ENCODE results near the gene MORN2. TPM values are rescaled to one million over a fixed set of nuclear protein-coding genes. Genes with fewer than 3 reads are reported as not detected.

Gene MORN2
- total and polyA plus RNA-seq, 2 experiments from 2014 or later, result 38.5 to 57.6 TPM

DNA sequence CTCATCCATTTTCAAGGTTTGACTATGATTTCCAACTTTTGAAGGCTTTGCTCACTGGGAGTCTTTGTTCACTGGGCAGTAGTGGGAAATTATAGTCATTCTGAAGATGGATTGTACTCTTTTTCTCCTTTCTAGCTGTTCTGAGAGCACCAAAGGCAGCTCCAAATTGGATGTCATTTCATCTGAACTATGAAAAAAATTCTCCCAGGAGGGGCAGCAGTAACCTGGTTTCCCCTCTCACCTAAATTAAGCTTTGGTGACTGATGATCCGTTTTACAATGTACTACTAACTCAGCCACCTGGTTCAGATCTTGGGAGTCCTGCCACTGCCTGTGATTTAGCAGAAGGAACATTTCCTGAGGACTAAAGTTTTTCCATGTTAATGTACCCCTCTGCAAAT is 31.5 kb downstream of the MORN2 start:
- Histone ChIP-seq H3K79me2 (ENCODE audit: insufficient read depth) (no peaks in the 10 kb centered on the region), H3K4me1 (ENCODE audit: insufficient read depth) (0 out of 2 replicates have a peak, but pooled peaks cover 5% of the 10 kb centered on the region), H3K27ac (no peak overlapping the region), H2AFZ (no peak overlapping the region), H3K9me2 (ENCODE audit: insufficient read depth) (no peaks in the 10 kb centered on the region), H3K27me3 (replicated peaks; ENCODE audit: insufficient read depth) (no peaks in the 10 kb centered on the region), H4K20me1 (ENCODE audit: insufficient read depth) (no peaks in the 10 kb centered on the region), H3K9ac (no peak overlapping the region), H3K4me3 (no peak overlapping the region), H3K36me3 (ENCODE audit: low read depth) (no peaks in the 10 kb centered on the region), H3F3A (ENCODE audit: insufficient read depth) (no peaks in the 10 kb centered on the region), H3K4me2 (ENCODE audit: unreplicated experiment) (no peak overlapping the region), H3K9me3 (ENCODE audit: low read depth) (no peaks in the 10 kb centered on the region)
- 6 to 22% methylated on average over 1 of the region's 1 CpG for WGBS, 2 experiments (ENCODE audit: low coverage in 1 of 2, low lambda C conversion rate in 2 of 2, missing lambda C conversion rate in 2 of 2)
- in situ Hi-C loops (cut with MboI), result no loop called here
- DNase-seq, result no peak
- no peak for TF ChIP-seq EZH2phosphoT487 (IDR thresholded peaks at IDR 0.05; ENCODE audit: insufficient read depth, low read depth)

DNA sequence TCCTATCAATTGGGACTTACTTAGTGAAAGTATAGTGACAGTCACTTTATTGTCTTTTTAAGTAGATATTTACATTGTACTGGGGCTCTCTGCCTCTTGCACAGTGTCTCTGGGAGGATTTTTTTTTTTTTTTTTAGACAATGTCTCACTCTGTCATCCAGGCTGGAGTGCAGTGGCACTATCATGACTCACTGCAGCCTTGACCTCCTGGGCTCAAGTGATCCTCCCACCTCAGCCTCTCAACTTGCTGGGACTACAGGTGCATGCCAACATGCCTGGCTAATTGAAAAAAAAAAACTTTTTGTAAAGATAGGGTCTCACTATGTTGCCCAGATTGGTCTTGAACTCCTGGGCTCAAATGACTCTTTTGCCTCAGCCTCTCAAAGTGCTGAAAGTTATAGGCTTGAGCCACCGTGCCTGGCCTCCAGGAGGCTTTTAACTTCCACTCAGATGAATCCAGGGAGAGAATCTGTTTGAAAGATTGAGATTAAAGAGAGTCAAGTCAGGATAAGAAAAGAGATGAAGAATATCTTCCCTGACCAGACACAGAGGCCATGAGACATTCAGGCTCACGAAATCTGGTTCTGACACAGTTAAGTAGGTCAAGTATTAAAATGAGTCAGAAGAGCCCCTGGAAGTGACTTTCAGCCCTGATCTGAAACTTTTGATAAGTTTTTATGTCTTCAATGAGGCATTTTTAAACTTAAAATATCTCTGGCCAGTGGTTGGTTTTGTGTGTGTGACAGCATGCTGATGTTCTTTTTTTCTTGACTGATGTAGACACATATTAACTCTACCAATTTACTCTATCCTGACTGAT is 32.2 kb downstream of the MORN2 start:
- DNase-seq, result peak; percentile 21
- no peaks in the 10 kb centered on the region for H4K20me1 ChIP-seq (ENCODE audit: insufficient read depth)
- 94 to 98% methylated on average over 2 of the region's 2 CpGs for WGBS, 2 experiments (ENCODE audit: low coverage in 1 of 2, low lambda C conversion rate in 2 of 2, missing lambda C conversion rate in 2 of 2)
- H3K4me3 ChIP-seq, result no peak overlapping the region
- H3K9me2 ChIP-seq (ENCODE audit: insufficient read depth), result no peaks in the 10 kb centered on the region
- TF ChIP-seq EZH2 (IDR thresholded peaks at IDR 0.05; ENCODE audit: insufficient read depth, poor library complexity, severe bottlenecking) (no peak), EZH2phosphoT487 (IDR thresholded peaks at IDR 0.05; ENCODE audit: insufficient read depth, low read depth) (no peak)
- H3K27me3 ChIP-seq (replicated peaks; ENCODE audit: insufficient read depth), result no peaks in the 10 kb centered on the region
- H3K36me3 ChIP-seq (ENCODE audit: low read depth), result no peaks in the 10 kb centered on the region
- no peak overlapping the region for H3K4me2 ChIP-seq (ENCODE audit: unreplicated experiment)
- H3K4me1 ChIP-seq (ENCODE audit: insufficient read depth), result 0 out of 2 replicates have a peak, but pooled peaks cover 5% of the 10 kb centered on the region
- H3F3A ChIP-seq (ENCODE audit: insufficient read depth), result no peaks in the 10 kb centered on the region
- no peak overlapping the region for H3K9ac ChIP-seq
- no peaks in the 10 kb centered on the region for H3K9me3 ChIP-seq (ENCODE audit: low read depth)
- H3K27ac ChIP-seq, result no peak overlapping the region
- H2AFZ ChIP-seq, result no peak overlapping the region
- H3K79me2 ChIP-seq (ENCODE audit: insufficient read depth), result no peaks in the 10 kb centered on the region
- in situ Hi-C loops (cut with MboI), result no loop called here

DNA sequence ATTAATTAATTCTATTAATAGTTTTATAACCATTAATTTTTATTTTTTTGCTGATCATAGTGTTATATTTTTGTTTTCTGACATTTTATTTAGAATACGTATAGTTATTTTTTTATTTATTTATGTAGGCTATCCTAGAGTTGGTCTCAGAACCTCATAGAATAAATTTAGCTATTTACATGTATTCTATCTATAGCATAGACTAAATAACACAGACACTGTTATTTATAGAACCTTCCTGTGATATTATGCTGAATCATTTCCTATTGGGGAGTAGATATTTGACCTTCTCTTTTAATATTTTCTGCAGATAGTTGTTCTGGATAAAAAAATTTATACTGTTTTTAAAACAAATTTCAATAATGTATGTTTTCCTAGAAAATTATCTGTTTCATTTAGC is 34.1 kb downstream of the MORN2 start:
- no peaks in the 10 kb centered on the region for H3K27me3 ChIP-seq (replicated peaks; ENCODE audit: insufficient read depth)
- no peak overlapping the region for H3K4me2 ChIP-seq (ENCODE audit: unreplicated experiment)
- no peaks in the 10 kb centered on the region for H3K9me2 ChIP-seq (ENCODE audit: insufficient read depth)
- H4K20me1 ChIP-seq (ENCODE audit: insufficient read depth), result no peaks in the 10 kb centered on the region
- H3K9ac ChIP-seq, result no peak overlapping the region
- no peaks in the 10 kb centered on the region for H3K9me3 ChIP-seq (ENCODE audit: low read depth)
- no peak overlapping the region for H3K4me3 ChIP-seq
- no peak overlapping the region for H3K27ac ChIP-seq
- in situ Hi-C loops (cut with MboI), result no loop called here
- DNase-seq, result no peak
- no peaks in the 10 kb centered on the region for H3K79me2 ChIP-seq (ENCODE audit: insufficient read depth)
- H3K36me3 ChIP-seq (ENCODE audit: low read depth), result no peaks in the 10 kb centered on the region
- H3F3A ChIP-seq (ENCODE audit: insufficient read depth), result no peaks in the 10 kb centered on the region
- no peak overlapping the region for H2AFZ ChIP-seq
- 91 to 100% methylated on average over 1 of the region's 1 CpG for WGBS, 2 experiments (ENCODE audit: low coverage in 1 of 2, low lambda C conversion rate in 2 of 2, missing lambda C conversion rate in 2 of 2)
- H3K4me1 ChIP-seq (ENCODE audit: insufficient read depth), result 0 out of 2 replicates have a peak, but pooled peaks cover 5% of the 10 kb centered on the region
- TF ChIP-seq EZH2phosphoT487 (IDR thresholded peaks at IDR 0.05; ENCODE audit: insufficient read depth, low read depth) (no peak), EZH2 (IDR thresholded peaks at IDR 0.05; ENCODE audit: insufficient read depth, poor library complexity, severe bottlenecking) (no peak)

DNA sequence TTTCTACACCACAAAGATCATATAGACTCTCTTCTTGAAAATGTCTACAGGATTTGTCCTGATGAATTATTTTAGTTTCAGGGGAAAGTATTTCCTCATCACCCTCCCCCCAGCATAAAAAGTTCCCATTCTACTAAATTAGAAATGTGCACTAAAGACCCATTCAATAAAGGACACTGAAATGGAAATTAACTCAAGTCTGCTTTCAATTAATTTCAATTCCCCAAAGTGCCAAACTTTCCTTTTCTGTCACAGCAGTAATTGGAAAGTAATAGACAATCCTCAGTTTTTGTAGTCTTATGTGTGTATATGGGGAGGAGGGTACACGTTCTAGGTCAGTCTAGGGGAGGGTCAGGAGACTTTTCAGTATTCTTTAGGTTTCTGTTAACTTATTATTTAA is 35.4 kb downstream of the MORN2 start:
- no peaks in the 10 kb centered on the region for H3K9me2 ChIP-seq (ENCODE audit: insufficient read depth)
- H3K9me3 ChIP-seq (ENCODE audit: low read depth), result no peaks in the 10 kb centered on the region
- no peaks in the 10 kb centered on the region for H3K36me3 ChIP-seq (ENCODE audit: low read depth)
- no peaks in the 10 kb centered on the region for H4K20me1 ChIP-seq (ENCODE audit: insufficient read depth)
- WGBS, 2 experiments (ENCODE audit: low coverage in 1 of 2, low lambda C conversion rate in 2 of 2, missing lambda C conversion rate in 2 of 2), result 56 to 58% methylated on average over 1 of the region's 1 CpG
- H3K4me1 ChIP-seq (ENCODE audit: insufficient read depth), result 0 out of 2 replicates have a peak, but pooled peaks cover 5% of the 10 kb centered on the region
- no peak overlapping the region for H3K9ac ChIP-seq
- no peaks in the 10 kb centered on the region for H3K27me3 ChIP-seq (replicated peaks; ENCODE audit: insufficient read depth)
- DNase-seq, result no peak
- in situ Hi-C loops (cut with MboI), result no loop called here
- H3K4me2 ChIP-seq (ENCODE audit: unreplicated experiment), result no peak overlapping the region
- H3K79me2 ChIP-seq (ENCODE audit: insufficient read depth), result no peaks in the 10 kb centered on the region
- TF ChIP-seq EZH2phosphoT487 (IDR thresholded peaks at IDR 0.05; ENCODE audit: insufficient read depth, low read depth) (no peak), EZH2 (IDR thresholded peaks at IDR 0.05; ENCODE audit: insufficient read depth, poor library complexity, severe bottlenecking) (no peak)
- no peak overlapping the region for H3K4me3 ChIP-seq
- no peak overlapping the region for H3K27ac ChIP-seq
- no peak overlapping the region for H2AFZ ChIP-seq
- no peaks in the 10 kb centered on the region for H3F3A ChIP-seq (ENCODE audit: insufficient read depth)

Data from GM23248 (cell line).